Measurements from ENCODE around the gene PRDM8.

GRCh38 chr4:80161413-80162058, 35.8 kb upstream of the PRDM8 start:
- TF ChIP-seq CTCF (IDR thresholded peaks at IDR 0.05) (no peak), POLR2A (IDR thresholded peaks at IDR 0.05) (no peak), EP300 (IDR thresholded peaks at IDR 0.05) (no peak)

All from tibial nerve (tissue), 4 donors.